ENCODE data around the gene UBE2QL1.

UBE2QL1 gene, protein sequence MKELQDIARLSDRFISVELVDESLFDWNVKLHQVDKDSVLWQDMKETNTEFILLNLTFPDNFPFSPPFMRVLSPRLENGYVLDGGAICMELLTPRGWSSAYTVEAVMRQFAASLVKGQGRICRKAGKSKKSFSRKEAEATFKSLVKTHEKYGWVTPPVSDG

DNA sequence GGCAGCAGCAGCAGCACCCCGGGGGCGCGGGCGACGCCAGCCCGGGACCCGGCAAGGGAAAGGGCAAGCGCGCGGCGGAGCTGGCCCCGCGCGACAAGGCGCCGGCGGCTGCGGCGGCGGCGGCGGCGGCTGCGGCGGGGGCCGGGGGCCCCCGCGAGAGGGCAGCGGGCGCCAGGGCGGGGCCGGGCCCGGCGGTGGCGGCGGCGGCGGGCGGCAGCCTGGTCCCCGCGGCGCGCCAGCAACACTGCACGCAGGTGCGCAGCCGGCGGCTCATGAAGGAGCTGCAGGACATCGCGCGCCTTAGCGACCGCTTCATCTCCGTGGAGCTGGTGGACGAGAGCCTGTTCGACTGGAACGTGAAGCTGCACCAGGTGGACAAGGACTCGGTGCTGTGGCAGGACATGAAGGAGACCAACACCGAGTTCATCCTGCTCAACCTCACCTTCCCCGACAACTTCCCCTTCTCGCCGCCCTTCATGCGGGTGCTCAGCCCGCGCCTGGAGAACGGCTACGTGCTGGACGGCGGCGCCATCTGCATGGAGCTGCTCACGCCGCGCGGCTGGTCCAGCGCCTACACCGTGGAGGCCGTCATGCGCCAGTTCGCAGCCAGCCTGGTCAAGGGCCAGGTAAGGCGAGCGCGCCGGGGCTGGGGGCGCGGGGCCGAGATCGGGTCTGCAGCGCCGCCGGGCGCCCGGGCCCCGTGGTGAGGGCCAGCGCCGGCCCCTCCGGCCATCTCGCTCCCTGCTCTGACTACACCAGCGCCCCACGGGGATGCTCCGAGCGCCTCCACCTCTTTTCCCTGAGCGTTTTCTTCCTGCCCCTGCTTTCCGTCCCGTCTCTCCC, at the start of gene UBE2QL1:
Gene UBE2QL1, plus strand, starts transcription at position 238 of the 843 bp plus-strand sequence. Its CDS starts 35 bp downstream, at position 273.
- no peak for DNase-seq

DNA sequence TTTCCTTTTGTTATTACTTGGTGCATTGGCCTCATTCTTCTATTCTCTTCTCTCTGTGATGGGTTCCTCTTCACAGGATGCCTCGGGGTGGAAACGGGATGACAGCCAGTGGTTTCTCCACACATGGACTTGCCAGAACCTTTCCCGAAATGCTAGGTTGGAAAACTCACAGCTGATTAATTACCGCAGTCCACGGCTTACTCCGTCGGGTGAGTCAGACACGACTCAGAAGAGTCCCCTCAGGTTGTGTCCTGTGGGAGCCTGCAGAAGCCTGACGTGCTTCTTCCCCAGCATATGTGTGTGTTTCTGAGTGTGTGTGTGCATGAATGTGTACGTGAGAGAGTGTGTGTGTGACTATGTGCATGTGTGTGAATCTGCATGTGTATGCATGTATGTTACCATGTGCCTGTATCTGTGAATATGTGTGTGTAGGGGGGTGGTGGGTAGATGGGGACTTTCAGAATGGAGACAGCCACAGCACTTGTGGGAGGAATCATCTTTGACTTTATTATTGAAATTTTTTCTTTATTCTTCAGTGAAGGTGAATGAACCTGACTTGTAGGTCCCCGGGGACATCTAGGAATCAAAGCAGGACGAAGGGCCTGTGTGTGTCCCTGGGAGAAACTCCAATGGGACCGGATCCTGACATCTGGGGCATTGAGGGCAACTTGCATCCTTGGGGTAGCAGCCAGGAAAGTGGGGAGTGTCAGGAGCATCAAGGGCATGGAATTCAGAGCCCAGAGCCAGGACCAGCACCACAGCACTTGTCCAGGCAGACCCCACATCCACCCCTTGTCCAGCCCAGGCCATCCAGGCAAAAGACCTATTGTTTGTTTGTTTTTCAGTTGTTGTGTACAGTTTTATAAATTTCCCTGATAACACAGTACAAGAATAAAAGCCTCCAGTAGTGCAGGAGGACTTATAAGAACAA, 48.4 kb upstream of the UBE2QL1 start:
- DNase-seq, result no peak

DNA sequence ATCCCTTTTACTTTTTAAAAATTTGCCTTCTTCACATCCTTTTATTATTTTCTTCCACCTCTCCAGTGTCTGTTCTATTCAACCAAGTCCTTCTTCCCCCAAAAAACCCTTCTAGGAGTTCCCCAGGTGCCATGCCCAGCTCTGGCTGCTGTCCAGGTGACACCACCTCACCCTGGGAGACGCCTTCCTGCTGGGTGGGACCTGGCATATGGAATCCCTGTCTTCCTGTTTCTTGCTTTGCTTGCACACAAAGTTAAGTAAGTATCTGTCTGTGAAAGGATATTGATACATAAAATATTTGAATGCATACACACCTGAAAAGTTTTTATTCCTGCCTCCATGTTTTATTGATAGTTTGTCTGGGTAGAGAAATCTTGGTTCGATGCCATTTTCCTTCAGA, 47.2 kb upstream of the UBE2QL1 start:
- no peak for DNase-seq

DNA sequence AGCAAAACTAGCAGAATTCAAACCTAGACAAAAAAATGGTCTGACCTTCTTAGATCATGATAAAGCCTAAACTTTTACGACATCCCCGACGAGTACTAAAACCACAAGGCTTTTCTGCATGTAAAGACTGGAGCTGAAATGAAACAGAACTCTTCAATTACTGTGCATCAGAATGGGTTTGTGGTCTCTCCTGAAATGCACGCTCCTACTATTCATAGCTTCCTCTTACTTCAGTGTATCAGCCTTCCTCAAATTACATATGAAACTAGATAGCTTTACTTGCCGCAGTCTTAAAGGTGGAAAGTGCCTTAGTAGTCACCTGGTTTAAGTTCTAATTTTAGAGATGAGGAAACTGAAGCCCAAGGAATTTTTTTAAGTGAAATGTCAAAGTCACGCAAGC, 45.7 kb upstream of the UBE2QL1 start:
- DNase-seq, result no peak

DNA sequence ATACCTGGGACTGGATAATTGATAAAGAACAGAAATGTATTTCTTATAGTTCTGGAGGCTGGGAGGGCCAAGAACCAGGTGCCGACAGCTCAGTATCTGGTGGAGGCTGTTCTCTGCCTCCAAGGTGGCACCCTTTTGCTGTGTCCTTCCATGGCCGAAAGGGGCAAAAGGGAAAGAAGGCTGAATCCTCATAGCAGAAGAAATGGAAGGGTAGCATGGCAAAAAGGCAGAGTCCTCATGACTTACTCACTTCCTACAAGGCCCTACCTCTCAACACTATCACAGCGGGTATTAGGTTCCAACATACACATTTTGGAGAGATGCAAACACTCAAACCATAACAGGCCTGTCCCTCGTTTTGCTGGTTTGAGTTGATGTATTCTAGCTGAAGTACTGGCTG, 45.2 kb upstream of the UBE2QL1 start:
- DNase-seq, result no peak

DNA sequence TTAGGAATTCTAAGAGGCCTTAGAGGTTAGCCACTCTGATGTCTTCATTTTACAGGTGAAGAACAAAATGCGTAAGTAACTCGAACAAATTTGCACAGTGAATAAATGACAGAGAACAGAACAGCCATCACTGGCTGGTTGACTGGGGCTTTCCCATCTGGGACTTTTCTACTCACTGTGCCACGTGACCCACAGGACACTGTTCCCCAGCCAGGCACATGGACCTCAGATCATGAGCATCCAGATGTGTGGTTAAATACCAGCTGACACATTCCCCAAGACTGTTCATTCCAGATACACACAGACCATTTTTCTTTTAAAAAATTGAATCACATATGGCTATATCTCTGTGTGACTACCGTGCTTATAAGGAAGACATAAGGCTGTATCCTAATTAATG, 44.5 kb upstream of the UBE2QL1 start:
- no peak for DNase-seq

DNA sequence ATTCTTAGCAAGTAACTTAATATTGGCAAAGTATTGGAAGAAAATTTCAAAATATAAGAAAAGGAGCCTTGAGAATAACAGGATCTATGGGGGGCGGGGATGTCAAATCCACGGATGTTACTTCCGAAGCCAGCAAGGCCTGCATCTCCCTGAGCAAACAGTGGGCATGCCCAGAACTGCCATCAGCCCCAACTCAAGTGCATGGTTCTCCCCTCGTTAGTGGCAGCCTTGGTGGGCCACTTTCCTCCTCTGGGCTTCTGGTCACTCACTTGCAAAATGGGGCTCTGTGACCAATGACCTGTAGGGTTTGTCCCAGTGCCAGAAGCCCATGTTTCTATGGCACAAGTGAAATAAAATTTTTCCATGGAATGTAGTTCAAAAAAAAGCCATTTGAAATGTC, 43.1 kb upstream of the UBE2QL1 start:
- DNase-seq, result no peak

DNA sequence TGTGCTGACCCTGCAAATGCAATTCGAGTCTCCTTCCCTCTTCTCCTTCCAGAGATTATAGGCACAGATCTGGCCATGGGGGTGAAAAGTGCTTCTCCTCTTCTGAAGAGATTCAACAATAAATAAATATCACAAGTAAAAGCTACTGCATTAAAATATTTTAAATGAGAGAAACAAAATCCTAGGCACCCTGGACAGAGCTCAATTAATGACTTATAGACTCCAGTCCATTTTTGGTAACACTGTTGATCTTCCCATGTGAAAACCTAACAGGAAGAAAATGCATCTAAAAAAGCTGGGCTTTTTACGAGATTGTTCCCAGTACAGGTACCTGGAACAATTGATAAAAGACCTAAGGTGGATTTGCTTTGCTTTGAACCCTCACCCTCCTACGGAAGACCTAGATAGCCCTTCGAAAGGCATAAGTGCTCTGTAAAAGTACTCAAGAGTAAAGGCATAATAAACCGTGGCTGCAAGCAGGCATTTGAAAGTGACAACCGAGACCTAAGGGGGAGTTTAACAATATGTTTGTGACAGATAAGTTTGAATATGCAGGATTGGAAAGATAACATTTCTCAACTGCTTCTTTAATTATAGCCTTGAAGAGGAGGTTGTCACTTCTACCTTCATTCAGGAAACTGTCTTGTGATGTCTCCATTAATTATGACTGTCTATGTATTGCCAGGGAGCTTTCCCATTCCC, 41.0 kb upstream of the UBE2QL1 start:
- DNase-seq, result no peak

DNA sequence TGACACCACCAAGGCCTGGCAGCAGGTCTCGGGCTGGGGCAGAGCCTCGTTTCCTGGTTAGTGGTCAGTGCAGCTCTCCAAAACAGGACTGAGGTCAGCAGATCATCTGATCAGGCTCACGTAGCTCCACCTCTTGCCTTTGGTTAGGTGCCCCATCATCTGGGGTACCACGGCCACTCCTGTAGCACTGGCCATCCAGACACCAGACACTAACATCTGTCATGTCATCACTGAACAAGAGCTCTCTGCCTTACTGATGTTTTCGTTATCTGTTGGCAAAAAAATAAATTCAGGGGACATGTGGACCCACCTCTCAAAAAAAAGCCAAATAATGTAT, 40.4 kb upstream of the UBE2QL1 start:
- no peak for DNase-seq

DNA sequence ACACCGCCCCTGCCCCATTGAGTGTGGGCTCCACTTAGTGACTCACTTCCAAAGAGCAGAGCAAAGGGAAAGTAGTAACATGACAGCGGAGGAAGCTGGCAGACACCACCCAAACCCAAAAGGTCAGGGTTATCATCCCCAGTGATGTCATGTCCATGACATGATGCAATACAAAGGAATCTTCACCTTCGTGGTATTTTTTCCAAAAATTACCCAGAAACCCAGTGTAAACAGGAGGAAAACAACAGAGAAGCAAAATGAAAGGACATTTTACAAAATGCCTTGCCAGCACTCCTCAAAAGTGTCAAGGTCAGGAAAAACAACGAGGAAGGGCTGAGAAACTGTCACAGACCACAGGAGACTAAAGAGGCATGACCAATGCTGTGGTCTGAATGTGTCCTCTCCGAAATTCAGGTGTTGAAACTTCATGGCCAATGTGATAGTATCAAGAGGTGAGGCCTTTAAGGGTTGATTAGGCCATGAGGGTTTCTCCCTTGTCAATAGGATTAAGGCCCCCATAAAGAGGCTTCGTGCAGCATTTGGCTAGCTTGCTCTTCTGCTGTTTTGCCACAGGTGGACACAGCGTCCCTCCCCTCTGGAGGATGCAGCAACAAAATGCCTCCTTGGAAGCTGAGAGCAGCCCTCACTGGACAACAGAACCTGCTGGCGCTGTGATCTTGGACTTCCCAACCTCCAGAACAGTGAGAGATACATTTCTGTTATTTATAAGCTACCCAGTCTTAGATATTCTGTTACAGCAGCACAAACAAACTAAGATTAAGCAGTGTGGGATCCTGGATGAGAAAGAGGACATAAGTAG, 39.8 kb upstream of the UBE2QL1 start:
- DNase-seq, result no peak

DNA sequence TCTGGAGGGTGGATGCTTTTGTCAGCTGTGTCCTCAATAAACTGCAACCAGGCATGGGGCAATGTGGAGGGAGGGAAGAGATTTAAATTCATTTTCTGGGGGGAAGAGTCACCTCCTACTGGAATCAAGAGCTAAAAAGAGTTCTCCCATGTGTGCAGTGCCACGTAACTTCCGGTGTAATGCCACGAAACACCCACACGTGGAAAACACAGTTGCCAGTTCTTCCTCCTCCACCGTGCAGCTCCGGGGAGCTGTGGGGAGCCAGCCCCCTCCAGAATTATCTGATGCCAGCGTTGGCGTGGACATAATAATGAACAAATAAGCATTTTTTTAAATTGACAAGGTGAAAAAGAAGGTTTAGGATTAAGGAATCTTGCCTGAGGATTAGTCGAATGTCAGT, 38.2 kb upstream of the UBE2QL1 start:
- DNase-seq, result no peak

DNA sequence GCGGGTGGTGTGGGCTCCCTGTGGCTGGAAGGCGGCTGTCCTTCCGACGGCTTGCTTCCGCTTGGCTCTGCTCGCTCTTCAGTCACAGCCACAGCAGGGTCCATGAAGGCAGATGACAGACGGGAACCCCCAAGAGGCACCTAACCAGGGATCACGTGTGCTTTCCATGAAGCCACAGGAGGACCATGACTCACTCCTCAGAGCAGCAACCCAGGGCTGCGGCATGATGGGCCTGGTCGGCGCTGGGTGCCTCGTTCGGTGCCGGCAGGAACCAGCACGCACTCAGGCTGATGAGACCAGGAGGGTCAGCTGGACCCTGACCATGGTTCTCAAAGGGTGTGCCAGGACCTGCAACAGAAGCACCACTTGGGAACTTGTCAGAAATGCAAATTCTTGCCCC, 37.5 kb upstream of the UBE2QL1 start:
- DNase-seq, result no peak

DNA sequence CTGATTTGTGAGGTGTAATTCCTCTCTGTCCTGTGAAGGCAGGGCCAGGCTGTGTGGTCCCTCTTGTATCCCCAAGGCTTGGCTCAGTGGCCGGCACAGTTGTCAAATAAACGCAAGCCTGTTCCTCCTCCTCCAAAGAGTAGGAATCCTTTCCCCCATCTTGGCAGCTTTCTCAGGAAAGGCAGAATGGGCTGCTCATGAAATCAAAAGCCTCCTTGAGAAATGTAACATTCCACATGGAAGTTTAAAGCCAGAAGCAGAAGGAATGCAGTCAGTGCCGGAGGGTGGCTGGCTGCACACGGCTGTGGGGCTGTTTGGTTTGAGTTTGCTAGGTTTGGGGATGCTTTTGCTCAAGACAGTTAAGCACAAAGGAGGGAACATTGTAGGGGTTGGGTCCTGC, 35.8 kb upstream of the UBE2QL1 start:
- no peak for DNase-seq

DNA sequence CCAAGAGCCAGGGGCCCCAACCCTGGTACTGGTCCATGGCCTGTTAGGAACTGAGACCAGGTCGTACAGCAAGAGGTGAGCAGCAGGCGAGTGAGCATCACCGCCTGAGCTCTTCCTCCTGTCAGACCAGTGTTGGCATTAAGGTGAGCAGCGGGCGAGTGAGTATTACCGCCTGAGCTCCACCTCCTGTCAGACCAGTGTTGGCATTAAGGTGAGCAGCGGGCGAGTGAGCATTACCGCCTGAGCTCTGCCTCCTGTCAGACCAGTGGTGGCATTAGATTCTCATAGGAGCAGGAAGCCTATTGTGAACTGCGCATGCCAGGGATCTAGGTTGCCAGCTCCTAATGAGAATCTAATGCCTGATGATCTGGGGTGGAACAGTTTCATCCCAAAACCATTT, 31.0 kb upstream of the UBE2QL1 start:
- no peak for DNase-seq

DNA sequence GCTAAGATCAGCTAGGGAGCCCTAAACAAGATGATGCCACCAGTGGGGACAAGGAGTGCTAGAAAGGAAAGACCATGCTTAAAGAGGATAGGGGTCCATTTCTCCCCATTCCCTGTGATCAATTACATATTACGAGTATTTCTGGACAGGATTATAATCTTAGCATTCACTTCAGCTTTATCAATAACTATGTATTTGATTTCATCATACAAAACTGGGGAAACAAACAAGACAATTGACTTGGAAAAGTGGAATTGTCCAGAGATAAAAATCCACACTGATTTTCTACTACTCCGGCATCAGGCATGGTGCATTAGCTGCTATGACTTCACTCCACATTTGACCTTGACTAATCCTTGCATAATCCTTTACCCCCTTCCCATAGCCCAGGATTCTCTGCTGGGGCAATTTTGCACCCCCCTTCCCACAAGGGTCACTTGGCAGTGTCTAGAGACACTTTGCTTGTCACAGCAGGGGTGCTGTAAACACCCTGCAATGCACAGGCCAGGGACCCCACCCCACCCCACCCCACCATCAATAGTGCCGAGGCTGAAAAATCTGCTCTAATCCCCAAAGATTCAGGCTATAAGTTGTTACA, 29.9 kb upstream of the UBE2QL1 start:
- DNase-seq, result no peak

DNA sequence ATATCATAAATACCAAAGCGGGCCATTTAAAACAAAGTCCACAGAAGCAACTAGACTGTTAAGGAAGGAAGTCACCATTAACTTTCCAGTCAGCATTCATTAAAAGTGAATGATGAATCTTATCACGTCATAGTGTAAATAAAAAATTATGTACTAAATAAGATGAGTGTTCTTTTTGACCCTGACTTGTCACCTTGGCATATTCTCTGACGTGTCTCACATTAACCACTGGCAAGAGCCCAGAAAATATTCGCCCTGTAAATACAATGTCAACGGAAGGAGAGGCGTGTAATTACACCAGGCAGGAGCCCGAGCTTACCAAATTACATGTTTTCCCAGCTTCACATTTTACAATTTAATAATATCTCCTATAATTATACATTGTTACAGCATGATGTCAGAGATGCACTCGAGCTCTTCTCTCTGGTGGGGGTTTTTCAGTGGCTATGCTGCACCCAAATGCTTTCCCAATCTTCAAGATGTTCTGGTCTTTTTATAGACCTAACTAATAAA, 29.3 kb upstream of the UBE2QL1 start:
- DNase-seq, result no peak

DNA sequence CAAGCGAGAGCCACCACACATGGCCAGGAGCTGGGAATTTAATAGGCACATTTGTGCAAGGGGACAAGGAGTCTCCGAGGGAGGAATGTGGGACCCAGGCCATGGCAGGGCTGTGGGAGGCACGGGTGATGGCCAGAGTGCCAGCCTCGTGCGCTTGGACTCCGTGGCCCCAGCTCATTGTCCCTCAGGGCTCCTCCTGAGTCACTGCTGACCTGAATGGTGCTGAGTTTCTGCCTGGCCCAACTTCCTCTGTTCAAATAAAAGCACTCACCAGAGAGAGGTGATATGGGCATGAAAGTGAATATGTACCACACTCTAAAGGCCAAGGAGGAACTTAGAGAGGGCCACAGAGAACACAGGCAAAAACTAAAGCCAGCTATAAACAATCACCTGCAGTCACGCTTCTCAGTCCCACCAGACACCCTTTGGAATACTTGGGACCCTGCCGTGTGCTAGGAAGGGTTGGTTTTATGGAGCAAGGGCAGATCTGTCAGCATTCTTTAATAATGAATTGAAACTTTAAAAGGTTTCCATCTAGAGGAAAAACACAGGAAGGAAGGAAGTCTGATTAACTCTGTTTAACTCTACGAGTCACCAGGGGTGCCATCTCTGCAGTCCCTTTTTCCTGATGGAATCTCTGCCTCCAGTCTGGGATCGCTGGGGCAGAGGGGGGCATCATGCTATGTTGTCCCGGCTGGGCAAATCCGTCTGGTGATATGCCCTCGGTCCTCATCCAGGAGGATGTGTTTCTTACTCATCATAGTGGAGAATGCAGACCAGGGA, 25.1 kb upstream of the UBE2QL1 start:
- DNase-seq, result no peak

DNA sequence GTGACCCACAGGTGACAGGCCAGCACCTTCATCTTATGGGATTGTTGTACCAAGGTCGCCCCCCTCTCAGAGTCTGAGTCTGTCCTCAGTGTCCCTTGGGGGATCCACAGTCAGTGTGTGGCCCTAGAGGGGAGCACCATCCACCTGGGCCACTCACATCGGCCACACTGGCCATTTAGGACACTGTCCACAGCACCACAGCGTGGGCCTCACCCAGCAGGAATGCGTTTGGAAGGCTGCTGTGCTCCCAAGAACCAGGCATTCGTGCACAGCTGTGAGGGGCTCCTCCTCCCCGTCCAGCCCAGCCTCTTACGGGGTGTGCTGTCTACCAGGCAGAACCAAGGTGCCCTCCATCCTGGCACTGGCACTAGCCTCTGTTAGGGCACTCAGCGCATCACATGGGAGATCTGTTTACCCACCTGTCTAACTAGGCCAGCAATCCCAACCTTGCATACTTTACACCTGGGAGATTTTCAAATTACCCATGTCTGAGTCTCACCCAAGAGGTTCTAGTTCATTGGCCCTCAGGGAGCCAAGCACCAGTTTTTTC, 24.5 kb upstream of the UBE2QL1 start:
- no peak for DNase-seq

DNA sequence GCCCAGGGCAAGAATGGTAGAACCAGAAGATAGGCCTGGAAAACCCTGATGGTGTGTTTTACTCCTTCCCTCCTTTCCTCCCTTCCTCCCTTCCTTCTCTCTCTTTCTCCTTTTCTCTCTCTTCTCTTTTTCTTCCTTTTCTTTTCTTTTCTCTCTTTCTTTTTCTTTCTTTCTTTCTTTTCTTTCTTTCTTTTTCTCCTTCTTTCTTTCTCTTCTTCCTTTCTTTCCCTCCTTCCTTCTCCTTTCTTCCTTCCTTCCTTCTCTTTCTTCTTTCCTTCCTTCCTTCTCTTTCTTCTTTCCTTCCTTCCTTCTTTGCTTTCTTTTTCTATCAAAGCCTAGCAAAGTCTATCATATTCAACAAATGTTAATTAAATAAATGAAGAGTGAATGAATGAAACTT, 24.0 kb upstream of the UBE2QL1 start:
- DNase-seq, result no peak

DNA sequence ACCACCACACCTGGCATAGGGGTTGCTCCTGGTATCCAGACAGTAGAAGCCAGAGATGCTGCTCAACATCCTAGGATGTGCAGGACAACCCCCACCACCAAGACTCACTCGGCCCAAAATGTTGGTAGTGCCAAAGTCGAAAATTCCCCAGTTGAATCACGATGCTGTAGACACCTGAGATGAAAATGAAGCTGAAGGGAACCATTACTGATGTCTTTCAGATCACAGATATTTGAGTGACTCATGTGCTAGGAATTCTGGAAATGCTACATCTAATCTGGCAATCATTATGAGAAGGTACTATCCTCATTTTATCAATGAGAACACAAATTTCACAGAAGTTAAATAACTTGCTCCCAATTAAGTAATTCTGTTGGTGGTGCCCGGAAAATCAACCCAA, 21.0 kb upstream of the UBE2QL1 start:
- no peak for DNase-seq

All from activated naive CD4-positive, alpha-beta T cell (primary cell).